Putamen (tissue), 1 donor: ENCODE results near the gene TMEM94.
"Not testable (repeated sequence)": the region's sequence is repeated elsewhere in the genome, so short reads cannot be mapped to it uniquely, and the experiment has no call there.

Experiments
- DNase-seq: peaks from one replicate; pipeline ENCODE4 v3.0.0-alpha.2; 2016; ENCODE audit warnings: low spot score

Gene TMEM94

DNA sequence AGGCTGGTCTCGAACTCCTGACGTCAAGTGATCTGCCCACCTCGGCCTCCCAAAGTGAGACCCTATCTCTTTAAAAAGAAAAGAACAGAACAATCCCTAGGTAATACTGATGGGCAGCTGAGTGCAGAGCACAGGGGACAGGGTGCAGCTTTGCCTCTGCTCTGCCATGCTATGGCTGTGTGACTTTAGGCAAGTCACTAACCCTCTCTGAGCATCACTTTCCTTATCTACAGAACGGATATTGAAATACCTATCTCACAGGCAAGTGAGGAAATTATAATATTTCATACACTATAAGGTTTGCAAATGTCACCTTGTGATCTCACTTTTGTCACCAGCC lies 54.8 kb downstream of the TMEM94 start:
- DNase-seq: no peak

DNA sequence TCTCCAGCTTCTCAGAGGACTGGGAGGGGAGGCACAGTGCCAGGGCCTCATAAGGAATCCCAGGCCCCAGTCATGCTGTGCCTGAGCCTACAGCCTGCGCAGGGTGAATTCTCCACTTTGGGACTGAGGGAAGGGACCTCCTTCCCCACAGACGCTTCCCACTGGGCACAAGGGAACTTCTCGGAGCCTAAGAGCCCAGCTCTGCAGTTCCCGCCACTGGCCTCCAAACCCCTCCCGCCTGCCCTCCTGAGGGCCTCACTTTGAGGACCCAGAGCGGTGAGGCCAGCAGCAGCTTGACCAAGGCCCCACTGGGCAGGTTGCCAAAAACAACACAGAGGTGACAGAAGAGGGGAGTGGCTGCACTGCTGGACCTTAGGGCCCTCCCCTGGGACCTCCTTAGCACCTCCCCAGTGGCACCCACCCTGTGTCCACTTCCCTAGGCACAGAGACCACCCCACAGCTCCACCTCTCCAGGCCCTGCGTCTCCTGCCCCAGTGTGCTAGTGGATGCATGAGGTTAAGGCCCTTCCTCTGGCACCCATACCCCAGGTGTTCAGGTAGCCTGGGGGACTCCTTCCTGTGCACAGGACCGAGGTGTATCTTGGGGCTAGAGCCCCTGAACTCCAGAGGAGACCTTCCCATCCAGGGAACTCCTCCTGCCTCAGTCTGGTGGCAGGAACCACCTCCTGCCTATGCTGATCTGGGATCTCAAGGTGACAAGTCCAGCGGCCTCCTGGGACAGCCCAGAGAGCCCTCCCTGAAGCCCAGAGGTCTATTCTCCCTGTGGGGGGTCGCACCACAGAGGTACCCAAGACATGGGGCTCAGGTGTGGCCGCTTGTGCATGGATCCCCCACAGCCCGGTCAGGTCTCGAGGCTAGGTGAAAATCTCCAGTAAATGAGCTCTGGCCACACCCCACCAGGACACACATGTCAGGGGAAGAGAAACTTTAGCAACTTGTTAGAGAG lies 55.5 kb downstream of the TMEM94 start:
- no peak for DNase-seq

DNA sequence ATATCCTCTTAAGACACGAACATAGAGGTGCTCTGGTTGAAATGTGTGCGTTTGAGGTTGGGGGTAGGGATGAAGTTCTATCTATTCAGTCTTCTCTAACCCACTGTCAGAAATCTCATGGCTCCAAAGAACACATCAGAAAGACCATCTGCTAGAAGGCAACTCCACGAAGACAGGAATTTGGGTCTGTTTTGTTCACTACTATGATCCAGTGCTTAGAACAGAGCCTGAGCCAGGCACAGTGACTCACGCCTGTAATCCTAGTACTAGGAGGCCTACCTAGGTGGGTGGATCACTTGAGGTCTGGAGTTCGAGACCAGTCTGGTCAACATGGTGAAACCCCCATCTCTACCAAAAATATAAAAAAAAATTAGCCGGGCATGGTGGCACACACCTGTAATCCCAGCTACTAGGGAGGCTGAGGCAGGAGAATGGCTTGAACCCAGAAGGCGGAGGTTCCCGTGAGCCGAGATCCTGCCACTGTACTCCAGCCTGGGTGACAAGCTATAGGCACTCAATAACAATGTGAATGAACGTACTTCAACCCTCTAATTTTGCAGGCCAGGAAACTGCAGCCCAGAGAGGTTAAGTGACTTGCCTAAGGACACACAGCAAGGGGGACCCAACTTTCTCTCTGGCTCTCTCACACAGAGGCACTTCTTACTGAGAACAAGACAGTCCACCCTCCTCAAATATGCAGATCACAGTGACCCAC lies 56.6 kb downstream of the TMEM94 start:
- no peak for DNase-seq

DNA sequence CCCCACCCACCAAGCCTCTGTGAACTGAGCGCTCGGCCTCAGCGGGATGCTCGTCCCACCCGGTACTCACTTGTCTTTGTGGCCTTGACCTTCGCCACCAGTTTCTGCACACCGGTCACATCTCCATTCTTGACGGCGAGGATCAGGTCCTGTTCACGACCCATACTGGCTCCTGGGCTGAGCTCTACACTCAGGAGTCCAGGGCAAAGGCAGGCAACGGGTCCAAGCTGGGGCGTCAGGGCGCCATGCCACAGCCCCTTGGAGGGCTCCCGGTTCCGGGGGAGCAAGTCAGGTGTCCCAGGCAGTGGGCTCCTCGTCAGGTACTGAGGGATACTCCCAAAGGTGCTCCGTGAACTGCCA lies 57.2 kb downstream of the TMEM94 start:
- DNase-seq: no peak

DNA sequence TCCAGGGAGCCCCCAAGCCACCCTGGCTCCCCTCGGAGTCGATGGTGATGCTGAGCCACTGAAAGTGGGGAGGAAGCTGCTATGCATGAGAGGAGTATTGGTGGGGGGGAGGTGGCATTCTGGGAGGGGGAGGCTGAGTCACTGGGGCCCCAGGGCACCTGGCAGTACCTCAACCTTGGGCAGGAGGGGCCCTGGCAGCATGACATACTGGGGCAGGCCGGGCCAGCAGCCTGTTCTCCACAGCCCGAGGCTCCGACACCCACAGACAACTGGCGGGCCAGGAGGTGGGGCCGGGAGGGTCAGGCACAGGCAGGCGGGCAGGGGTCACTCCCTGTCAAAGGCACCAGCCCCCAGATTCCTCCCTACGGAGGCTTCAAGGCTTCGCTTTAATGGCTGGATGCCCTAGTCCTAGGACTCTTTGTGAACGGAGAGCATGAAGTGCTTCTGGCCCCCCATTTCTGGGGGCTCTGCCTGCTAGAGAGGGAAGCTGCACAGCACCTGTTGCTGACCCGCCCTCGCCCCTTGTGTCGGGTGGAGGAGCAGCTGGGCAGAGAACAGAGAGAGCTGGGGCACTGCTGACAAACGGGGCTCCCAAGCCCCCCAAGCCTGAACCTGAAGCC lies 58.0 kb downstream of the TMEM94 start:
- DNase-seq: no peak

DNA sequence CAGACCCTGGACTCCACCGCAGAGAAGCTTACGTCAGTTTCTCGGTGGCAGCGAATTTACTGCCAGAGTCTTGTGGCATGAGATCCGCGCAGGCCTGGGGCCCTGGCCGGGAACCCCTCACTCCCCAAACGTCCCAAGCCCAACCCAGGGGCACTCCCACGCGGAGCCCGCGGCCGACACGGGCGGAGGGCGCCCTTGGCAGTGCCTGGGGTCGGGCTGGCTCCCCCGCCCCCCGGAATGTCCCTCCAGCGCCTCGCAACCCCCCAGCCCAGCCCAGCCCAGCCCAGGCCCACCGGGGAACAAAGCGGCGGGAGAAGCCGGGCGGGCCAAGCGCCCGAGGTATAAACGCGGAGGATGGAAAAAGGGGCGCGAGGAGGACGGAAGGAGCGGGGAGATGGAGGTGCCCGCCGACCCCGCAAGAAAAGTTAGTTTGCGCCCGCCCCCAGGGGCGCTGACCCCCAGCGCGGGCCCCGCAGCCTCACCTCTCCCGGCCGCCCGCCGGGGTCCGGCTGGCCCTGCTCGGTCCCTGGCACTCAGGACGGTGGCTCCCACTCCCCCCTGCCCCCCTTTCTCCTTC lies 58.6 kb downstream of the TMEM94 start:
- no peak for DNase-seq

DNA sequence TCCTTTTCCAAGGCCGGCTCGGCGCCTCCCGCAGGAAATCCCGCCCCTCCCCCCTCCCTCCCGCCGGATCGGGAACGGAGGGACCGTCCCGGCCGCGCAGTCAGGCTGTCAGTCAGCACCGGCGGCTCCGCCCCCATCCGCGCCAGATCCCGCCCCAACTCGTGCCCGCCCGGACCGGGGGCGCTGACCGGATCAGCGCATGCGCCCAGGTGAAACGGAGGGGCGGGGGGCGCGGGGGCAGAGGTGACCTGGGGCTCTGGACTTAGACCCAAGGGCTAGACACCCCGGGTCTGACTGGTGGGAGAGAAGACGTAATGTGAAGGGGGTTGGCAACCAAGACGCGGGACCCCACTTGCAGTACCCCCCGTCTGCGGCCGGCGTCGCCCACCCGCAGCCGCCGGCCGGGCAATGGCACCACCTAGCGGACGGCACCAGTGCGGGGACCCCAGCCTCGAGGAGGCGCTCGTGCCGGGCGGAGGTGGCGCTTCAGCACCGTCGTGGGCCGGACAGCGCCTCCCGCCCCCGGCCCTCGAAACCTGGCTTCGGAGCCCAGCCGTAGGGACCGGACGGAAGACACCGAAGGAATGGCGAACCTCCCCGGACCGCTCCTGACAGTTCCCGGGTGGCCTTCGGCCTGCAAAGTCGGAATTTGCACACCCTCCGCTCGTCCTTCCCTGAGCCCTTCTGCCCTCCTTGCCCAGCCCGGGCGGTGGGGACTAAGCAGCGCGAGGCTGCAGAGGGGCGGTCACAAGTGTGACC lies 59.2 kb downstream of the TMEM94 start, which contains the start of gene CASKIN2:
Gene CASKIN2 (minus strand): TSS at position 42 of the 759 bp plus-strand sequence. CDS start 1,733 bp downstream, outside the sequence.
- peak; percentile 96 for DNase-seq

DNA sequence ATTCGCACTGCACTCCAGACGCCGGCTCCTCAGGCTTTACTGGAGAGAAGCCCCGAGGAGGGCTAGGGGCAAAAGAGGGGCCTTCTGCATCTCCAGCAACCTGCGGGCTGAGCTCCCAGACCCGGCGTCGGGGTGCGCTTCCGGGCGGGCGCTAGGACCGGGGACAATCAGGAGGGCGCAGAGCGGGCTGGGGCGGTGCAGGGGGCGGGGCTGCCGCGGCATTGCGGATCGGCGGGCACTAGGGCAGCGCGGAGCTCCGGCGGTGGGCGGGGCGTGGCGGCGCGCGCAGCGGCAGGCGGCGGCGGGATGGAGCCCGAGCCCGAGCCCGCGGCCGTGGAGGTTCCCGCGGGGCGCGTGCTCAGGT lies 59.8 kb downstream of the TMEM94 start, which contains the start of gene TSEN54:
Gene TSEN54 (plus strand): TSS at position 274 of the 364 bp plus-strand sequence. CDS start 33 bp downstream, at position 307.
- DNase-seq: peak; percentile 92

DNA sequence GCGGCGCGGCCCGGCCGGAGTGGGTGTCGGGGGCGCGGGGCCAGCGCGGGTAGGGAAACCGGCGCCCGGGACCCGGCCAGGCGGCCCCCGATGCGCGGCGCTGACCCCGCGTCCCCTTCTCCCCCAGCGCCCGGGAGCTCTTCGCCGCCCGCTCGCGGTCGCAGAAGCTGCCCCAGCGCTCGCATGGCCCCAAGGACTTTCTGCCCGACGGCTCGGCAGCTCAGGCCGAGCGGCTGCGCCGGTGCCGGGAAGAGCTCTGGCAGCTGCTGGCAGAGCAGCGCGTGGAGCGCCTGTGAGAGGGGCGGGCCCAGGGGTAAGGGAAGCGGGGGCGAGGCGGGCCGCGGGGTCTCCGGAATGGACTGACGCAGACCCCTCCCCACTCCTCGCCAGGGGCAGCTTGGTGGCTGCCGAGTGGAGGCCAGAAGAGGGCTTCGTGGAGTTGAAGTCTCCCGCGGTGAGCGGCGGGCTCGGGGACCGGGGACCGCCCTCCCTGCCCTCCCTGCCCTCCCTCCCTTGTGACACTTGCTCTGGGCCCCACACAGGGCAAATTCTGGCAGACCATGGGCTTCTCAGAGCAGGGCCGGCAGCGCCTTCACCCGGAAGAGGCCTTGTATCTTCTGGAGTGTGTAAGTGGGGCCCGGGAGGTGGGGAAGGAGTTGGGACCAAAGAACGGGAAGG lies 60.3 kb downstream of the TMEM94 start:
- no peak for DNase-seq

DNA sequence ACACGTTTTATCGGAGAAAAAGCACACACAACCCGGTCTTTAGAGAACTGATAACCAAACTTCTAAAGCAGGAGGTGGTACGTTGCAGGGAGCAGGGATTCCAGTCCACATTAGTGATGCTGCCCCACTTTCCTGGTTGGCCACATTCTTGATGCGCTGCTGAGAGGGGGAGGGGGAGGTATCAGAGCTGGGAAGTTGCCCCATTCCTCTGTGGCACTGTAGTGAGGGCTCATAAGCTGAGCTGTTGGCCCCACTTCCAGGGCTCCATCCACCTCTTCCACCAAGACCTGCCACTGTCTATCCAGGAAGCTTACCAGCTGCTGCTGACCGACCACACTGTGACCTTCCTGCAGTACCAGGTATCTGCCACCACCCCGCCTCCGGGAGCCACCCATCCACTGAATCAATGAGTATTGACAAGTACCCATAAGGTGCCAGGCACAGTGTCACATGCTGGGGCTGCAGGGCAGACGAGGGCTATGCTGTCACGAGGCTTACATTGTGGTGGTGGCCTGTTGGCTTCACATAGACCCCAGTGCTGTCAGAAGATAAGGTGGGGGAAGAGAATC lies 60.9 kb downstream of the TMEM94 start:
- no peak for DNase-seq

DNA sequence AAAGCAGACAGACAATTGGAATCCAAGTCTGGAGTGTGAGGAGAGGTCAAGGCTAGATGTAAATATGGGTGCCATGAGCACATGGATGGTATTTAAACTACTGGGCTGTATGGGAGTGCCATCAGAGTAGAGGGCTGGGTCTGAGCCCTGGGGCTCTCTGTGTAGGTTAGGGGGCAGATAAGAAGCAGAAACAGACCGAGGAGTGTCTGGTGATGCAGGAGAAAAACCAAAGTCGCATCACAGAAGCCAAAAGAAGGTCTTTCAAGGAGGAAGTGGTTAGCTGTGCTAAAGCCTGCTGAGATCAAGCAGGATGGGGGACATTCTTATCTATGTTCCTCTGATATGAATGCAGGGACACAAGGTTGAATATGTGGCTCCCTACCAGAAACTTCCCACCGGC lies 61.8 kb downstream of the TMEM94 start:
- DNase-seq: no peak

DNA sequence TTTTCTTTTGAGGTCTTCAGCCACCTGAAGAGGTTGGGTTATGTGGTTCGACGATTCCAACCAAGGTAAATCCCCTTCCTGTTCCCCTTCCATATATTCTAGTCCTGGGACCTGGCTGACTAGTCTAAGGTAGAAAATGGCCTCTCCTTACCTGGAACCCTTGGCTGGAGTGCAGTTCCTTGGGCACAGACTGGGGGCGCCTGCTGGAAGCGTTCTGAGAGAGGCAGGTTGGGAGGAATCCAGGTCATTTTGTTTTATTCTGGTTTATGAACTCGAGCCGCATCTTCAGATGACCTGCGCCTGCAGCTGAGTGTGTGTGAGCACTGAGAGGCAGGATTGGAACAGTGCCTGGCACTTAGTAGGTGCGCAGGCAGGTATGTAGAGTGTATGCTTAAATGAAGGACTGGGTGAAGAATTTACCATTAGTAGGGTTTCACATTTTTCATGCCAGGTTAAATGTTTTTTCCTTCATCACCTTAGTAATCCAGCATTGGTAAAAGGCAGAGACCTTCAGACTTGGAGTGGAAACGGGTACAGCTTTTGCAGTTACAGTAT lies 62.6 kb downstream of the TMEM94 start:
- no peak for DNase-seq

DNA sequence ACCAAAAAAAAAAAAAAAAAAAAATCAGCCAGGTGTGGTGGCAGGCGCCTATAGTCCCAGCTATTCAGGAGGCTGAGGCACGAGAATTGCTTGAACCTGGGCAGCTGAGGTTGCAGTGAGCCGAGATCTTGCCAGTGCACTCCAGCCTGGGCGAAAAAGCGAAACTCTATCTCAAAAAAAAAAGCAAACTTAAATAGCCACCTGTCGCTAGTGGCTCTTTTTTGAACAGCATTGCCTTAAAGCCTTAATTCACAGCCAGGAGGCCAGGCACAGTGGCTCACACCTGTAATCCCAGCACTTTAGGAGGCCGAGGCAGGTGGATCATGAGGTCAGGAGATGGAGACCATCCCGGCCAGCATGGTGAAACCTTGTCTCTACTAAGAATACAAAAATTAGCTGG lies 64.0 kb downstream of the TMEM94 start:
- not testable (repeated sequence) for DNase-seq

DNA sequence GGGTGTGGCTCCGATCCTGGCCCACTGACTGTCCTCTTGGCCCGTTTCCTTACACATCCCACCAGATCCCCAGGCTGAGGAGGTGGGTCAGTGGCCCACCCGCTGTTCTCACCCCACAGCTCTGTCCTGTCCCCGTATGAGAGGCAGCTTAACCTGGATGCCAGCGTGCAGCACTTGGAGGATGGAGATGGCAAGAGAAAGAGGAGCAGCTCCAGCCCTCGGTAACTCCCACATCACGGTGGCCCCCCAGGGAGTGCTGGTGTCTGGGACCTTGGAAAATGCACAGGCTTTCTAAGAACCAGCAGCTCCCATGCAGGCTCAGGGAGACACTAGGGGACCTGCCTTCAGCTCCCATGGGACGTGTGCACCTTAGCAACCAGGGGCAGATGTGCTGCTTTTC lies 64.9 kb downstream of the TMEM94 start:
- no peak for DNase-seq

DNA sequence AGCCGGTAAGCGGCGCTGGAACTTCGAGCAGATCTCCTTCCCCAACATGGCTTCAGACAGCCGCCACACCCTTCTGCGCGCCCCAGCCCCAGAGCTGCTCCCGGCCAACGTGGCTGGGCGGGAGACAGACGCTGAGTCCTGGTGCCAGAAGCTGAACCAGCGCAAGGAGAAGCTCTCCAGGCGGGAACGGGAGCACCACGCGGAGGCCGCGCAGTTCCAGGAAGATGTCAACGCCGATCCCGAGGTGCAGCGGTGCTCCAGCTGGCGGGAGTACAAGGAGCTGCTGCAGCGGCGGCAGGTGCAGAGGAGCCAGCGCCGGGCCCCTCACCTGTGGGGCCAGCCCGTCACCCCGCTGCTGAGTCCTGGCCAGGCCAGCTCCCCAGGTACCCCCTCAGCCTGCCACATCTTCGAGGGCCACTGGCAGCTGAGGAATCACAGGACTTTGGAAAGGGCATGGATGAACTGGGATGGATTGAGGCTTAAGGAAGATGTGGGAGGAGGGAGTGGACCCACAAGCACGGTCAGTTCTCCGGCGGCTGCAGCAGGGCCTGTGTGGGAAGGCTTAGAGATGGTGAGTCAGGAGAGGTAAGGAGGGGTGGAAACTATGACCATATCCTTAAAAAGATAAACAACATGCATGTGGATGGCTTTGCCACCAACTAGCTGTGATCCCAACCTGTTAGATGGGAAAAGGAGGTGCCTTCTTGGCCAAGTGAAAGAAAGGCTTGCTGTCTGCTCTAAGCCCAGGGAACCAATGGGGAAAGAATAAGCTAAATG lies 65.7 kb downstream of the TMEM94 start:
- no peak for DNase-seq

DNA sequence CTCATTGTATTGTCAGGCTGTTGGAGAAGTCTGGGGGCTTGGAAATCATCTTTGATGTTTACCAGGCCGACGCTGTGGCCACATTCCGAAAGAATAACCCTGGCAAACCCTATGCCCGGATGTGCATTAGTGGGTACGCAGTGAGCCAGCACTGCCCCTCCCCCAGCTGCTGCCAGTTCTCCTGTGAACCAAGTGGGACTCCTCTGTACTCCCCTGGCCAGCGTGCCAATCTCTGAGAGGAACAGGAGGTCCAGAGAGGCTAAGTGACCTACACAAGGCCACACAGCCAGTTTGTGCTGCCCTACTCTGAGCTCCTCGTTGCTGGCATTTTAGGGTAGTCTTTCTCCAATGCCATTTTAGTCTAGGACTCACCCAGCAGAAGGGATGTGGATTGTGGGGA lies 67.2 kb downstream of the TMEM94 start:
- no peak for DNase-seq

DNA sequence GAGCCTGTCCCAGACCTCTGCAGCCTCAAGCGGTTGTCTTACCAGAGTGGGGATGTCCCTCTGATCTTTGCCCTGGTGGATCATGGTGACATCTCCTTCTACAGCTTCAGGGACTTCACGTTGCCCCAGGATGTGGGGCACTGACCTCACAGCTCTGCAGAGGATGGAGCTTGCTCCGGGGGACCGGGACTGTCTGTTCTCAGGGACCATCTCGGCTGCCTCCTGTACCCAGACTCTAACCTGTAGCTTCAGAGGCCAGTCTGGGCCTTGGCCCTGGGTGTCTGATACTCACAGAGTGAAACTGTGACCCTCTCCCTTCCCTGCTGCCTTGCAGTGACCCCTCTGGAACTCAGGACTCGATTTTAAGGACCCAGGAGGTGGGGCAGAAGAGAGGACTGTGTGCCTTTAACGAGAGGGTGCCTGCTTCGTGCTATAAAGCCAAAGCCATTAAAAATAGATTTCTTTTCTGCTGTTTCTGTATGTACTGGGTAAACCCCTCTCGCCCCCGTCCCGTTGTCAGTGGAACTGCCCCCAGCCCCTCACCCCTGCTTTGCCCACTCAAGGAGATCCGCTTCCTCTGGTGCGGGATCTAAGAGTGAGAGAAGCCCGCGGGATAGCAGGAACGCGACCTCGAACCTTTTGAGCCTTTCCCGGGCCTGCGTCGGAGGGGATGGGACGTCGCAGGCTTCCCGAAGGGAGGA lies 68.0 kb downstream of the TMEM94 start:
- no peak for DNase-seq

DNA sequence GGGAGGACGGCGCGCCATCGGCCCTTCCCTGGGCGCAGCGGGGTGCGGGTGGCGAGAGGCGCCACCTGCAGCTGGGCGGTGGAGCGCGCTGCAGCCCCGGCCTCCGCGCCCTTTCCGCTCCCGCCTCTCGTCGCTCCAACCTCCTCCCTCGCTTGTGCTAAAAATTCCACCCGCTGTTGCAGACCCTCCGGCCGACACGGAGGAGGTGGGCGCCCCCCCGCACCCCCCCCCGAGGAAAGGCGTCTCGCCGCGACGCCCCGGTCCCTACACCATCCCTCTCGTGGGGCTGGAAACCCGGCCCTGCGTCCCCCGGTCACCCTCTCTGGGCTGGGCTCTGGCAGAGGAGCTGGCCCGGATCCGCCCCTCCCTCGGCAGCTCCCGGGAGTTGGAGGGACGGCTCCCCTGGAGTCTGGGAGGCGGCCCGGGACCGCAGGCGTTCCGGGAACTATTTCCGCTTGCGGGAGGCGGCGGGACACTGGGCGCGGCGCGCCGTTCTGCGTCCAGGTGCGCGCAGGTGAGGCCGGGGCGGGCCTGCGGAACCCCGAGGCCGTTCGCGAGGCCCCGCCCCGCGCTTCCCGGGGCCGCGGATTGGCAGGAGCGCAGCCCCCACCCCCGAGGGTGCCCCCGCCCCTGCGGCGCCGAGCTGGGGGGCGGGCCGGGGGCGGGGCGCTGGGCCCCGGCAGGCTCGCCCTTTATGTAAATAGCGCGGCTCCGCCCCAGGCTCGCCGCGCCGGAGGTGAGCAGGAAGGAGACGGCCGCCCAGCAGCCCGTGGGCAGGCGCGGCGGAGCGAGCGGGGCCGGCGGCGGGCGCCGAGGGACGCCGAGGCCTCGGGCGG lies 68.8 kb downstream of the TMEM94 start, which contains the start of gene LLGL2:
Gene LLGL2 (plus strand): TSS at position 728 of the 836 bp plus-strand sequence. CDS start 17,730 bp downstream, outside the sequence.
- no peak for DNase-seq
